ENCODE data around the gene SLC1A1.

SLC1A1 gene

GRCh38 chr9:4622016-4622415 is 131.7 kb downstream of the SLC1A1 start:
- DNase-seq: no peak

DNA sequence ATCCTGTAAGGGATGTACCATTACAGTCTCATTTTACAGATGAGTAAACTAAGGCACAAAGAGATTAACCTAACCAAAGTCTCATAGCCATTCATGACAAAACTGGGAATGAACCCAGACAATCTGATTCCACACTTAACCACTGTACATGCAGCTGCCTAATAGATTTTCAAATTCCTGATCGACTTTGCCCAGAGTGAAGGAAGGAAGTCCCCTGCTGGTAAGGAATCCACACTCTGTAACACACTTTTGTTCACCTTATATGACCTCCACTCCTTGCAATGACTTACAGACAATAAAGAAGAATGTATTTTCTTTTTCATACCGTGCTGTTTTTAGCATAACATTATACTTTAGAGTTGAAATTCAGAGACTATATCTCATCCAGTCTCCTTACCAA is 140.6 kb downstream of the SLC1A1 start:
- DNase-seq: no peak

All from activated gamma-delta T cell treated with Interleukin-2 at 50 U/mL for 16 hours (primary cell).